Measurements from ENCODE around the gene SETX.

SETX gene

DNA sequence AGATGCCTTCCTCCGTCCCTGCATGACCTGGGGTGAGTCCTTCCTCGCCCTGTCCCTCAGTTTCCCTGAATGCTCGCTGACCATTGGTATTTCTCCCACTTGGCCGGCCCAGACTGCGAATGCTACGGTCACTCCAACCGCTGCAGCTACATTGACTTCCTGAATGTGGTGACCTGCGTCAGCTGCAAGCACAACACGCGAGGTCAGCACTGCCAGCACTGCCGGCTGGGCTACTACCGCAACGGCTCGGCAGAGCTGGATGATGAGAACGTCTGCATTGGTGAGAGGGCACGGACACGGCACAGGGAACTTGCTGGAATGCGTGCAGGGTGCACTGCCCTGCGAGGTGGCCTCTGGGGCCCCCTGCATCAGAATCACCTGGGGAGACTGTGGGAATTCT lies 115.8 kb downstream of the SETX start:
- DNase-seq, result no peak

DNA sequence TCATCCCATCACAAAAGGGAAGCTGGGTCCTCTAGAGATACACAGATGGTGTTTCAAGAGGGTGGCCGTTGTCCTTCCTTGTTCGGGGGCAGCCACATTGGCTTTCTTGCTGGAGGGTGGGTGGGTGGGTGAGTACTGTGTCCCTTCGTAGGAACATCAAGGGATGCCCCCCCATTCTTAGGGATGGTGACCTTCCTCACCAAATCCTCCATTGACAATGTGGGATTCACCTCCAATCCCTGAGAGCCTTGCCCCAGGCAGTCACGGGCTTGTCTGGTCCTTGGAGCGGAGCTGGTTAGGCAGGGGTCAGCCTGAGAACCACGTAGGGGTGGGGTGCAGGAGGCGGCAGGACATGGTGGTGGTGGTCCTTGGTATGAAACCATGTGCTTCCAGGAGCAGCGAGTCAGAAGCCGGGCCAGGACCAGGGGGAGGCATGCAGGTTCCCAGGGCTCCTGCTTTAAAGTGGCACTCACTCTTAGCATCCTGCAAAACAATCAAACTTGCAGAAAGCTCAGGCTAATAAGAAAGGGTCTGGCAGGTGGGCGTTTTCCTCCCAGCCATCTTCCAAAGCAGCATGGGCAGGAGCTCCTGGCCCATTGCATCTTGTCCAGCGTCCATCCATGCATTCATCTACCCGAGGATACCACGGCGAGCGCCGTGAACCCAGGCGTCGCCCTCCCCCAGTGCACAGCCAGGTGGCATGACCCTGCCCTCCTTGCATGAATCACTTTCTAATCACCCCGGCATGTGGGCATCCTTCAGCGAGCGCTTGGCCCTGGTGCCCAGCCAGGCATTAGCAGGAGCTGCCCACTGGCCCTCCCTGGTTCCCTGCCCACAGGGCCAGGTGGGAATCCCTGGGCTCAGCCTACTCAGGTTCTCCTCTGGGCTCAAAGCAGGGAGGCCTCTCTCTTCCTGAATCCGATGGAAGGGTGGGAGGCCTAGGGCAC lies 116.5 kb downstream of the SETX start:
- DNase-seq, result no peak

DNA sequence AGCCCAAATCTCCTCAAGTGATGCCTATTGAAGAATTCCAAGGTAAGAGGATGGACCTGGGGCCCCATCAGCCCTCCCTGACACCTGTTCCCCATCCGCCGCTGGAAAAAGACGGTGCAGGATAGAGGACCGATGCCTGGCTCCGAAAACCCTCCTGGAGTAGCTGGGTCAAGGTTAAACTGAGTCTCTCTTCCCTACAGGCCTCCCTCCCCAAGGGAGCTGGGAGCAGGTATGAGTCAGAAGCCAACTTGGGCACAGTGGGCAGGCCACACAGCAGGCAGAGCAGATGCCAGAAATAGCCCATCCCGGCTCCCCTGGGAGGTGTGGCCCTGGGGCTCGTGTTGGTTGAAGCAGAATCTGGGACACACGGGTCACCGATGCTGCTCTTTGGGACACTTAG lies 117.3 kb downstream of the SETX start:
- no peak for DNase-seq

DNA sequence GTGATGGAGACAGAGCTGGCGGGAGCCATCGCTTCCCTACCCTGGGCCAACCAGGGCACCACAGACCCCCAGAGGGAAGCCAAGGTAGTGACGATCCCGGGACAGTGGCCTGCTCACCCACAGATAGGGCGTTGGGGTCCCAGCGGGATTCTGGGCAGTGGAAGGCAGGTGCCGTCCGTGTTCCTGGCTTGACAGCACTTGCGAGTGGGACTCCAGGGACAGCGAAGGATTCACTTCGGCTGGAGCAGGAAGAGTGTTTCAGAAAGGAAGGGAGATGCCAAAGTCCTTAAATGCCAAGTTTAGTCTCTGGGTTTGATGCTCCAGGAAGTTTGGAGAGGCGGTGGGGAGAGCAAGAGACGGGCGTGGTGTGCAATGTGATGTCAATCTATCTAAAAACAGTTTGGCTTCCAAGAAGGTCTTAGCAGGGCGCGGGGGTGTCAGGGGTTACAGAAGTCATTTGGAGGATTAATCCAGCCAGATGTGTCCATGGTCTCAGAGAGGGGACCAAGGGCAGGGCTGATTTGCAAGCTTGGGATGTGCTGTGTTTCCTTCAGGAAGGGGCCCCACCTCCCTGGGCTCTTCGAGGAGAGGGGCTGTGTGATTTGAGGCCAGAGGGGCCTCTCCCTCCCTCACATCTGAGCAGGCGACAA lies 118.0 kb downstream of the SETX start:
- no peak for DNase-seq

- peak; percentile 69 for DNase-seq
Observed at GRCh38 chr9:132235894-132236661, 118.7 kb downstream of the SETX start.

- DNase-seq, result no peak
Observed at GRCh38 chr9:132235125-132235524, 119.7 kb downstream of the SETX start.

- no peak for DNase-seq
Observed at GRCh38 chr9:132234535-132234934, 120.3 kb downstream of the SETX start.

DNA sequence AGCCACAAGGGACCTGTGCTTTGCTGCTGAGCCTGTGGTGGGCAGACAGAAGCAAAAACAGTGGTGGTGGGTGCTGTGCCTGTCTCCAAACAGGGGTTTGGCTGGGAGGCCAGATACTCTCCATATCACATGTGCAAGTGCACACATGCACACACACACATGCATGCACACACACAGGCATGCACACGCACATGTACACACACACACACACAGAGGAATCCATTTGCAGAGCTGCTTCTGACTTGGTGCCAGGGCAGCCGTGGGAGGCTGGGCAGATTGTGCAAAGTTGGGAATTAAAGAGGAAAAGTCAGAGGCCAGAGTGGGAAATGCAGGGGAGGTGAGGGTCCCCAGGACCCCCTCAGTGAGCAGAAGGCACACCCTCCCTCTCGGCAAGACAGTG lies 121.6 kb downstream of the SETX start:
- DNase-seq, result no peak

GRCh38 chr9:132232522-132232921 lies 122.3 kb downstream of the SETX start:
- no peak for DNase-seq

DNA sequence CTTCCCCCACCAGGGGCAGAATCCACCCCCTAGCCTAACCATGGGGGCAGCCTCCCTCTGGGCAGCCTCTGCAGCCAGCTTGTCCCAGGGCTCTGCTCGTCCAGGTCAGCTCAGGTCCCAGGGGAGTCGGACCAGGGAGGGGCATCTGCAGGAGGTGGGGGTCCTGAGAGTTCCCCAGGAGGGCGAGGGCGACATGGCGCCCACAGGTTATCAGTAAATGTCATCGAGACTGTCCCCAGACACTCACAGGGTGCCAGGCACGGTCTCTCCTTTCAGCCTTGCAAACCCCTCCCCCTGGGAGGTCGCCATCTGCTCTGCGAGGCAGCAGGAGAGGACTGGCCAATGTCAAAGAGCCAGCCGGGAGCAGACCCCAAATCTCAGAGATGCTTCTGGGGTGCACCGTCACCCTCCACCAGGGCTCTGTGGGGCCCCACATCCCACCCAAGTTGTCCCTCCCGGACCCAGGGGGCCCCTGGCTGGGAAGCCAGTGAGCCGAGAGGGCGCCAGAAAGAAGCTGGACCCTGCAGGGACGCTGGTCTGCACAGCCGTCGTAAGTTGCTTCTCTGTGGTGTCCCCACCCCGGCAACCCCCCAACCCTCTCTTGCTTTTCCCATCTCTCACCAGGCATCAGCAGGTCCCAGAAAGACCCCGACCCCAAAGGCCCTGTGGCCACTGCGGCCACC lies 123.6 kb downstream of the SETX start:
- no peak for DNase-seq

GRCh38 chr9:132230605-132231004 lies 124.2 kb downstream of the SETX start:
- DNase-seq, result no peak

GRCh38 chr9:132228062-132228461 lies 126.7 kb downstream of the SETX start:
- DNase-seq, result no peak

DNA sequence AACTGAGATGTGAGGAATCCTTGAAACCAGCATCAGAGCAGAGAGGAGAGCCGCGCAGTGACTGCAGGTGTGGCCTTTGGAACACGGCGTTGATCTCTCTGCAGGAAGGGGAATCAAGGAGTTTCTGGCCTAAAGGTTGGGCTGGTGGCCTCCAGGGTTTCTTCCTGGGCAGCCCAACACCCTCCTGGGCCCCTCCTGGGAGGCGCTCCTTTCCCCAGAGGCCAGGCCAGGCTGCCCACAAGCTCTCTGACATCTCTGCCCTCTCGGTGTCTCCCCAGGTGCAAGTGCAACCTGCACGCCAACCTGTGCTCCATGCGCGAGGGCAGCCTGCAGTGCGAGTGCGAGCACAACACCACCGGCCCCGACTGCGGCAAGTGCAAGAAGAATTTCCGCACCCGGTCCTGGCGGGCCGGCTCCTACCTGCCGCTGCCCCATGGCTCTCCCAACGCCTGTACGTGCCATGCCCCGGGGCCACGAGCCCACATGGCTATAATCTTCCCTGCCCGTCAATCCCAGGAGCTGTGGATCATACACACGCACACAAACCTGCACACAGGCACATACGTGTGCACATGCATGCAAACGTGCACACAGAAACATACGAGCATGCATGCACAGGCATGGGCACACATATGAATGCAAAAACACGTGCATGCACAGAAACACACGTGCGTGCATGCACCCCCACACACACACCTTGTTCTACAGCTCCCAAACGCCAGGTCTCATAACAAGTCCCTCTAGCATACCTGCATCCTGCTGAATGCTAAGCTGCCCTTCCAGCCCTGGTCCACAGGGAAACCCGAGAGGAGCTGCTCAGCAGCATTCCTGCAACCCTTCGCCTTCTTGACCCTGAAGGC lies 128.0 kb downstream of the SETX start:
- no peak for DNase-seq

DNA sequence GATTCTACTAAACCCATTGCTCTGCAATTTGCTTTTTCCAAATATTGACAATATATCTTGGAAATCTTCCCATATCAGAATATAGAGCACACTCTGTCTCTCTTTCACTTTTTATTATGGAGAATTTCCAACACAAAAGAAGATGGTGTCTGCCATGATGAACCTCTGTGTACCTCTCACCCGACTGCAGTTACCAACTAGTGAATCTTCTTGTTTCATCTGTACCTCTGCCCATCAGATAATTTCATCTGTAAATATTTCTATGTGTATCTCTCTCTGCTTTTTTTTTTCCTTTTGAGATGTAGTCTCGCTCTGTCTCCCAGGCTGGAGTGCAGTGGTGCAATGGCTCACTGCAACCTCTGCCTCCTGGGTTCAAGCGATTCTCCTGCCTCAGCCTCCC lies 130.1 kb downstream of the SETX start:
- no peak for DNase-seq

DNA sequence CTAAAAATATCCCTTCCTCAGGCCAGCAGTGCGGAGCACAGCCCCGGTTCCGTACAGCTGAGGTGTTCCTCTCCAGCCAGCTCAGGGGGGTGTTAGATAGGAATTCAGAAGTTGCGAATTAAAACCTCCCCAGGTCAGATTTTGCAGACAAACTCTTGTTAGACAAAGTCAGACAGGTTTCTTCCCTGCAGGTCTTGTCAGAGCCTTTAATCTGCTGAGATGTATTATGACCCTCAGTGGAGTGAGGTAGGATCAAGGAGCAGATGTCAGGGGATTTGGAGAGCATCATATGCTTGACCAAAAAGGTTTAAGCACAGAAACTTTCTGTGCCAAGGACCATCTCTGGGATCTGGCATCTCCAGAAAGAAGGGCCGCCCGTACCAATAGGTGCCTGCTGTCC lies 132.8 kb downstream of the SETX start:
- DNase-seq, result no peak

DNA sequence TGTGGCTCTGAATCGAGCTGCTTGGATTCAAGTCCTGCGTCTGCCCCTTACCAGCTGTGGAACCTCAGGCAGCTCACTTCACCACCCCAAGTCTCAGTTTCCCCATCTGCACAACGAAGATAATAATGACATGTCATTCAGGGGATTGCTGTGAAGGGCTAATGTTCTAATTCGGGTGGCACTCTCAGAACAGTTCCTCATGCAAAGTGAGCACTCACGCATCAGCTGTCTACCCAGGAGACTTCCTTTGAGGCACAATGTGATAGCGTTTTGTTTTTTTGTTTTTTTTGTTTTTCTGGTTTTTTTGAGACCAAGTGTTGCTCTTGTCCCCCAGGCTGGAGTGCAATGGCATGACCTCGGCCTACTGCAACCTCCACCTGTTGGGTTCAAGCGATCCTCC lies 136.6 kb downstream of the SETX start:
- DNase-seq, result no peak

GRCh38 chr9:132216861-132217619 lies 137.7 kb downstream of the SETX start:
- peak; percentile 32 for DNase-seq

GRCh38 chr9:132214027-132214622 lies 140.7 kb downstream of the SETX start:
- no peak for DNase-seq

DNA sequence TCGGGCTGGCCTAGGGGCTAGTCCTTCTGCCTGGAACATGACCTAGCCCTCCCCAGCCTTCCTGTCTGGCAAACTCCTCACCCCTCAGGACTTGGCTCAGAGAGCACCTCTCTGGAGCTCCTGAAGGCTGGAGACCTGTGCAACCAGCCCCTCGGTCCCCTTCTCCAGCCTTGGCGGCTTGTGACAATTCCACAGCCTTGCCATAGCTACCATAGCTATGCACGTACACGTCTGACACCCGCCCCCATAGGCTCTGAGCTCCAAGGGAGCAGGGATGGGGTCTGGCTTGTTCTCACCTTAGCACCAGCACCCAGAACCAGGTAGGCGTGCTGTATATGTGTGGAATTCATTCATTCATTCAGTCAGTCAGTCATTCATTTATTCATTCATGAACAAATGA lies 143.2 kb downstream of the SETX start:
- no peak for DNase-seq

All from hematopoietic multipotent progenitor cell treated with erythropoietin and hydrocortisone succinate and interleukin-3 and kit ligand, for 8 days (in vitro differentiated cells).